Urothelium cell line (cell line): ENCODE results near the gene IQCH.
"Not testable (repeated sequence)": the region's sequence is repeated elsewhere in the genome, so short reads cannot be mapped to it uniquely, and the experiment has no call there.

Experiments
- DNase-seq: peaks from one replicate; pipeline ENCODE4 v3.0.0; 2011; ENCODE audit warnings: low spot score, mixed read lengths
- FAIRE-seq: peaks from 2 replicates; lab custom pipeline; 2011; peaks lifted over from hg19 to GRCh38; lab: Jason Lieb, UNC

The IQCH gene

DNA sequence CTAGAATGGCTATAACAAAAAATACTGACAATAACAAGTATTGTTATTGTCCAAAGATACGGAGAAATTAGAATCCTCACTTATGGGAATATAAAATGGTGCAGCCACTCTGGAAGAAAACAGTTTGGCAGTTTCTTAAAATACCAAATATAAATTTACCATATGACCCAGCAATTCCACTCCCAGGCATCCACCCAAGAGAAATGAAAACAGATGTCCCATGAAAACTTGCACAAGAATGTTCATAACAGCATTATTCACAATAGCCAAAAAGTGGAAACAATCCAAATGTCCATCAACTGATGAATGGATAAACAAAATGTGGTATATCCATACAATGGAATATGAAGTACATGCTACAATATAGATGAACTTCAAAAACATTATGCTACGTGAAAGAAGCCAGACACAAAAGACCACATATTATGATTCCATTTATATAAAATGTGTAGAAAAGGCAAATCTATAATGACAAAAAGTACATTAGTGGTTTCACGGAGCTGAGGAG lies 9.6 kb upstream of the IQCH start:
- DNase-seq (no peak), FAIRE-seq (no peak)

- FAIRE-seq, DNase-seq: not testable (repeated sequence)
Measured at GRCh38 chr15:67246606-67247005, 8.0 kb upstream of the IQCH start.

GRCh38 chr15:67248011-67248505 lies 6.5 kb upstream of the IQCH start:
- FAIRE-seq (no peak), DNase-seq (no peak)

DNA sequence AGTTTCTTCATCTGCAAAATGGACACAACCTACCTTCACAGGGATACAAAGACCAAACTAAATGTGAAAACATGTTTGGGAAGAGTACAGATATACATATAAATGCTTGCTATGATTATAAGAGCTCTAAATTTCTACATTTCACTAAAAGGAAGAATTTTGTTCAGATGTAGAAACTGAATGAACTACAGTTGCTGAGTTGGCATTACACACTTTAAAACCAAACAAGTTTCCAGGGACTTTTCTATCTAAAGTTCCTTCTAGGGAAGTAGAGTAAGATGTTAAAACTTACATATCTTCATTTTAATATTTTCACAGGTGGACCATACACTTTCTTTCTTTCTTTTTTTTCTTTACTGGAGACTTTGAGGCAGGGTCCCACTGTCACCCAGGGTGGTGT lies 4.8 kb upstream of the IQCH start:
- DNase-seq (no peak), FAIRE-seq (no peak)

DNA sequence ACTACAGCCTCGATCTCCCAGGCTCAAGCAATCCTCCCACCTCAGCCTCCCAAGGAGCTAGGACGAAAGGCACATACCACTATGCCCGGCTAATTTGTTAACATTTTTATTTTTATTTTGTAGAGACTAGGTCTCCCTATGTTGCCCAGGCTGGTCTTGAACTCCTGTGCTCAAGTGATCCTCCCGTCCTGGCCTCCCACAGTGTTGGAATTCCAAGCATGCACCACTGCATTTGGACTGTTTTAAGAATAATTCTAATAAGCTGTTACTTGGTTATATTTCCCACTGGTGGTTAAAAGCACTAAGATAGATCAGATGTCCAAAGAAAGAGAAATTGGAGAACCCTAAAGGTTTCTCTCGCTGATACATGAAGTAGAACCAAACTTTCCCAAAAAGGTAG lies 3.3 kb upstream of the IQCH start:
- no peak for FAIRE-seq
- DNase-seq = no peak

GRCh38 chr15:67253101-67253500 lies 1.5 kb upstream of the IQCH start:
- FAIRE-seq (no peak), DNase-seq (no peak)

GRCh38 chr15:67253549-67254237 lies 893 bp upstream of the IQCH start:
- no peak for FAIRE-seq
- no peak for DNase-seq

DNA sequence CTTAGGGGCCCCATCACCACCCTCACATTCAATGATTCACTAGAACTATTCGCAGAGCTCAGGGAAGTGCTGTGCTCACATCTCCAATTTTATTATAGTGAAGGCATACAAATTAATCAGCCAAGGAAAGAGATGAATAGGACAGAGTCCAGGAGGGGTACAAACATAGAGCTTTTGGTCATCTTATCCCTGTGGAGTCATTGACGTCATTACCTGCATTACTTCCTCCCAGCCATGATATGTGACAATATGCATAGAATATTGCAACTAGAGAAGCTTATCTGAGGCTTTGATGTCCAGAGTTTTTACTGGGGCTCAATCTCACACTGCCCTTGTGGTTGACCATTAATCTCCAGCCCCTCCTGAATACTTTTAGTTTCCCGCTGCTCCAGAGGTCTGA lies 1.5 kb downstream of the IQCH start:
- DNase-seq = no peak

GRCh38 chr15:67258412-67258811 lies 3.8 kb downstream of the IQCH start:
- not testable (repeated sequence) for DNase-seq

More for the DNA sequence above, 1.5 kb downstream of the IQCH start:
- no peak for FAIRE-seq

DNA sequence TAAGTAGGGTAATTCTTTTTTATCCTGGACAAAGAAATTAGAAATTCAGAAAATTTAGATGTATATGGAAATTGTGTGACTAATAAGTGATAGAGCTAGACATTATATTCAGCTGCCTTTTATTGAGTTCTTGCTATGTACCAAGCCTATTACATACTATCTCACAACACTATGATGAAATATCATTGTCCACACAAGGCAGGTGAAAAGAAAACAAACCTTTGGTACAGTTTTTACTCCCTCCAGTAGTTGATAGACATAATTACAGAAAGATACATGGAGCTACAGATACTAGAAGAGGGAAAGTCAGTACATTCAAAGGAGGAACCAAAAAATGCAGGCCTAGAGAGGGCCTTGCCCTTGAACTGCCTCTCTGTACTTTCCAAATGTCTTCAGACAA lies 4.8 kb downstream of the IQCH start:
- no peak for FAIRE-seq
- no peak for DNase-seq

More at GRCh38 chr15:67258412-67258811, 3.8 kb downstream of the IQCH start:
- FAIRE-seq = not testable (repeated sequence)

DNA sequence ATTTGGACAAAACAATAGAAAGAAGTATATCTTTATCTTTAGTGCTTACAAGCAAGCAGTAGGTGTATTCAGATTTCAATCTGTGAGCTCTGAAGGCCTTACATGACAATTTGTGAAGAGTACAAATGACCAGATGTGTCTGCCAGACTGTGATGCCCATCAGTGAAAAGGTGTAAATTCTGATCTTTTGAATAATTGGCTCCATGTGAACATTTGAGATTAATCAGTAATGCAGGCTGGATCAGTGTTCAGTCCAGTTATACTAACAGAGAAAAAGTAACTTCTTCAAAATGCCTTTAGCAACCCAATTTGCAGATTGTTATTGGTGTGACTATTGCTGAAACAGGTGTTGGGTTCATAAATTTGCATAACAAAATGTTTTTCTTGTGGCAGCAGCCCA lies 5.2 kb downstream of the IQCH start:
- FAIRE-seq (no peak), DNase-seq (no peak)

GRCh38 chr15:67266870-67267269 lies 12.3 kb downstream of the IQCH start:
- FAIRE-seq (no peak), DNase-seq (no peak)

DNA sequence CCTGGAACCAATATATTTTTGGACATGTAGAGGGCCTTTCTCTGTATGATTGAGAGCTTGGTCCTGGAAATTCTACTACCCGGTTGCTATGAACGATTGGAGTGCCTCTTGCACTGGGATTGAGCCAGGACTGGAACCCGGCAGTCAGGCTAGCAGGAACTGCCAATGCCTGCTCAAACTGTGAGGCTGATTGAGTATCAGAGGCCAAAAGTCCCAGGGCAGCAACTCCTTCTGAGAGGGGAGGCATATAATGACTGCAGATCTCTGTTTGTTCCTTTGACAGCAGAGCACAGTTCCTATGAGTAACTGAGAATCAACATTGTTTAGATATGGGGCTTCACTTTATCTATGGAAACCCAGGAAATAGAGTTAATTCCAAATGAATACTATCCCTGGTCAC lies 12.9 kb downstream of the IQCH start:
- DNase-seq = no peak
- FAIRE-seq = no peak

GRCh38 chr15:67267951-67268941 lies 13.7 kb downstream of the IQCH start:
- DNase-seq = no peak
- peak; percentile 84 for FAIRE-seq

GRCh38 chr15:67274236-67274635 lies 19.6 kb downstream of the IQCH start:
- FAIRE-seq (no peak), DNase-seq (no peak)

GRCh38 chr15:67276666-67277065 lies 22.1 kb downstream of the IQCH start:
- DNase-seq (no peak), FAIRE-seq (no peak)

DNA sequence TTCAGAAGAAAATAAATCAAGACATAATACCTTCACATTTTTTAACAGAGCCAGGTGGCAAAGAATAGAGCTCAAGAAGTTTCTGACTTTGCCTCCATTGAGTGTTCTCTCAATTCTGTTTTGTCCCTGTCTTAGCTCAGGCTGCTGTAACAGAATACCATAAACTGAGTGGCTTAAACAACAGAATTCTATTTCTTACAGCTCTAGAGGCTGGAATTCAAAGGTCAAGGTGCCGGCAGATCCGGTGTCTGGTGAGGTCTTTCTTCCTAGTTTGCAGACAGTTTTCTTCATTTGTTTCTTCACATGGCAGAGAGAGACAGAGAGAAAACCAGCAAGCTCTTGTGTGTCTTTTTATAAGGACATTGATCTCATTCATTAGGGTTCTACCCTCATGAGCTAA lies 25.6 kb downstream of the IQCH start:
- DNase-seq (no peak), FAIRE-seq (no peak)

- DNase-seq = no peak
Measured at GRCh38 chr15:67281714-67282113, 27.1 kb downstream of the IQCH start.

GRCh38 chr15:67285625-67286024 lies 31.0 kb downstream of the IQCH start:
- not testable (repeated sequence) for FAIRE-seq, DNase-seq

More at GRCh38 chr15:67281714-67282113, 27.1 kb downstream of the IQCH start:
- no peak for FAIRE-seq

- FAIRE-seq, DNase-seq: not testable (repeated sequence)
Measured at GRCh38 chr15:67286400-67286799, 31.8 kb downstream of the IQCH start.

GRCh38 chr15:67290319-67290718 lies 35.7 kb downstream of the IQCH start:
- FAIRE-seq = no peak
- no peak for DNase-seq
